ENCODE results near the gene HAPLN1. TPM values are rescaled to one million over a fixed set of nuclear protein-coding genes. Genes with fewer than 3 reads are reported as not detected.

Gene HAPLN1
- total RNA-seq, 2 donors from 2014 or later: 3.8 to 5.9 TPM

- H3K4me1 ChIP-seq: no peaks in the 10 kb centered on the region
- intact Hi-C loops (cut with DNase I): loop anchor here (5.0 to 10.0 kb wide), 2 partner anchors 734 to 1326 kb away; no protein-coding TSS in a partner anchor
- DNase-seq: peak; percentile 64
These were observed 2.3 kb downstream of the HAPLN1 start for GRCh38 chr5:83718195-83718825.

DNA sequence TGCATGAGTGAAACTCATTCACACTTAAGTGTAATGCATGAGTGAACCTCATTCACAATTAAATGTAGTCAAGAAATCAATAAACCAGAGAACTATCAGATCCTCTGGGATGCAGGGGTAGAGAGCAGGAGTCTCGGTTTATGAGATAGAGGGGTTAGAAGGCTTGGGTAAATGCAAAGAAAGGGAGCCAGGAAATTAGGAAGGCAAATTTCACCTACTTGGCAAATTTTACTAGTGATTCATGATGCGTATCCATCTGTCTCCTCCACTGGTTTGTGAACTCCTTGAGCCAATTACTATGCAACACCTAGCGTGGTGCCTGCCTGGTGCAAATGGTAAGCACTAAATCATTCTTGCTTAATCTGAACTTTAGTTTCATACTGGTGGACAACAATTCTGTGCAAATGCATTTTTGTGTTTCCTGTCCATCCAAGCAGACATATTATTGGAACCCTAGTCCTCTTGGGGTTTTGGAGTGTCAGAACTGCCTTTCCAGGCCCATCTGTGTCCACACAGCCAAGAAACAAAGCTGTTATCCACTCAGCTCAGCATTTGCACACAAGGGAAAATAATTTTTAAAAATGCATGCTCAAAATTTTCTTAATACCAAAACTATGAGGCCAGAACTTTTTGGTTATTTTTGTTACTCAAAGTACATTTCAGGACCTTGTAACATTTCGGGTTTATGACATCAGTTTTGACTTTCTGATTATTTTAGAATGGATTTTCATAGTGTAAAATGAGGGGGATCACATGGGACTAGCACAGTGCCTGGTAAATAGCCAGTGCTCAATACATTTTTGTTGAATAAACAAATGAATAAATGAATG lies 5.2 kb downstream of the HAPLN1 start:
- TF ChIP-seq, protein P1, sequence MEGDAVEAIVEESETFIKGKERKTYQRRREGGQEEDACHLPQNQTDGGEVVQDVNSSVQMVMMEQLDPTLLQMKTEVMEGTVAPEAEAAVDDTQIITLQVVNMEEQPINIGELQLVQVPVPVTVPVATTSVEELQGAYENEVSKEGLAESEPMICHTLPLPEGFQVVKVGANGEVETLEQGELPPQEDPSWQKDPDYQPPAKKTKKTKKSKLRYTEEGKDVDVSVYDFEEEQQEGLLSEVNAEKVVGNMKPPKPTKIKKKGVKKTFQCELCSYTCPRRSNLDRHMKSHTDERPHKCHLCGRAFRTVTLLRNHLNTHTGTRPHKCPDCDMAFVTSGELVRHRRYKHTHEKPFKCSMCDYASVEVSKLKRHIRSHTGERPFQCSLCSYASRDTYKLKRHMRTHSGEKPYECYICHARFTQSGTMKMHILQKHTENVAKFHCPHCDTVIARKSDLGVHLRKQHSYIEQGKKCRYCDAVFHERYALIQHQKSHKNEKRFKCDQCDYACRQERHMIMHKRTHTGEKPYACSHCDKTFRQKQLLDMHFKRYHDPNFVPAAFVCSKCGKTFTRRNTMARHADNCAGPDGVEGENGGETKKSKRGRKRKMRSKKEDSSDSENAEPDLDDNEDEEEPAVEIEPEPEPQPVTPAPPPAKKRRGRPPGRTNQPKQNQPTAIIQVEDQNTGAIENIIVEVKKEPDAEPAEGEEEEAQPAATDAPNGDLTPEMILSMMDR (IDR thresholded peaks at IDR 0.05): no peak
- Histone ChIP-seq H3K4me1 (no peaks in the 10 kb centered on the region), H3K9ac (ENCODE audit: low read depth in 2 of 2, low read length in 2 of 2) (no peak overlapping the region), H3K36me3 (no peaks in the 10 kb centered on the region), H3K27ac (no peak overlapping the region), H3K27me3 (no peaks in the 10 kb centered on the region), H3K9me3 (no peaks in the 10 kb centered on the region), H3K4me3 (no peak overlapping the region)
- no peak for DNase-seq
- intact Hi-C loops (cut with DNase I): loop anchor here (5.0 to 10.0 kb wide), 2 partner anchors 737 to 1329 kb away; no protein-coding TSS in a partner anchor

More at GRCh38 chr5:83718195-83718825, 2.3 kb downstream of the HAPLN1 start:
- Histone ChIP-seq H3K9me3 (no peaks in the 10 kb centered on the region), H3K27me3 (no peaks in the 10 kb centered on the region), H3K9ac (ENCODE audit: low read depth in 2 of 2, low read length in 2 of 2) (no peak overlapping the region), H3K36me3 (no peaks in the 10 kb centered on the region), H3K27ac (no peak overlapping the region), H3K4me3 (no peak overlapping the region)
- TF ChIP-seq, protein P1 (IDR thresholded peaks at IDR 0.05): peak; percentile 75

- no peak for DNase-seq
- TF ChIP-seq, protein P1 (IDR thresholded peaks at IDR 0.05): no peak
- intact Hi-C loops (cut with DNase I): loop anchor here (5.0 to 10.0 kb wide), 2 partner anchors 737 to 1330 kb away; no protein-coding TSS in a partner anchor
- H3K9me3 ChIP-seq: no peaks in the 10 kb centered on the region
- H3K27me3 ChIP-seq: no peaks in the 10 kb centered on the region
- no peak overlapping the region for H3K9ac ChIP-seq (ENCODE audit: low read depth in 2 of 2, low read length in 2 of 2)
- no peak overlapping the region for H3K27ac ChIP-seq
- no peaks in the 10 kb centered on the region for H3K4me1 ChIP-seq
- no peak overlapping the region for H3K4me3 ChIP-seq
- no peaks in the 10 kb centered on the region for H3K36me3 ChIP-seq
These were observed 5.8 kb downstream of the HAPLN1 start for GRCh38 chr5:83714810-83715209.

DNA sequence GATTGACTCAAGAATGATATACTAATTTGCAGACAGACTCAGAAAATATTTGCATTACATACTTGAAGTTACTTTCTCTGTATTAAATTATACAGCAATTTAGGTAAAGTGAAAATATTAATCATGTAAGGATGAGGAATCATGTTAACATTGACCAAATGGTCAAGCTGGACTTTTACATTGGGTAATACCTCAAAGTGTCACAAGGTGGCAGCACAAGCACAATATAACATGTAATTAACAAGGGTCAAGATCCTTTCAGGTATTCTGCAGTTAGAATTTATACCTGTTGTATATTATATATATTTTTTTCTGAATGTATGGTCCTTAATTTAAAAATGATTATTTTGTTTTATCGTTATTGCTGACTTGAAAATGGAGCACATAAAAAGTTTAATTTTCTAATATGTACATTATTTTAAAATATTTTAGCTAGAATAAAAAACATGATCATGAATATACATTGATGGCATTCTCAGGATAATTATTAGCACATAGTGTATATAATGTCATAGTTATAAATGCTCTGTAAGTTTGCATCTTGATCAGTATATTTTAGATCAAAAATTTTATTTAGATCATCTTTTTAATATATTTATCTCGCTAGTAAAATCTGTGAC lies 8.6 kb downstream of the HAPLN1 start:
- no peak overlapping the region for H3K27ac ChIP-seq
- H3K4me1 ChIP-seq: no peaks in the 10 kb centered on the region
- TF ChIP-seq, protein P1 (IDR thresholded peaks at IDR 0.05): peak; percentile 77
- H3K9ac ChIP-seq (ENCODE audit: low read depth in 2 of 2, low read length in 2 of 2): no peak overlapping the region
- peak; percentile 70 for DNase-seq
- no peaks in the 10 kb centered on the region for H3K36me3 ChIP-seq
- H3K4me3 ChIP-seq: no peak overlapping the region
- intact Hi-C loops (cut with DNase I): loop anchor here (10.0 kb wide), 1 partner anchor 1333 kb away; no protein-coding TSS in a partner anchor
- H3K9me3 ChIP-seq: no peaks in the 10 kb centered on the region
- H3K27me3 ChIP-seq: no peaks in the 10 kb centered on the region

DNA sequence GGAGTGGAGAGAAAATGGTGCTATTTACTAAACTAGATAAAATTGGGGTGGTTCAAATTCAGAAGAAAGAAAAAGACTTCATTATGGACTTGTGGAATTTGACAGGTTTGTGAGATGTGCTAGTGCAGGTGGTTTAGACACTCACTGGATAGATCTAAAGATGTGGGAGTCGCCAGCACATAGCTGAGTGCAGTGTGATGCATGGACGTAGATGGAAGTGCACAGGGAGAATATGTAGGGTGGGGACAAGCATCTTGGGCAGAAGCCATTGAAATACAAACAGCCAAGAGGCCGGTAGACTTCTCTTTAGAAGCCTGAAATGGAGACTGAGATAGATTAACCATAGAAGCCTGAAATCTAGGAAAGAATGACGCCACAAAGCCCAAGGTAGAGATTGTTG lies 10.7 kb downstream of the HAPLN1 start:
- Histone ChIP-seq H3K36me3 (no peaks in the 10 kb centered on the region), H3K27ac (no peak overlapping the region), H3K27me3 (no peaks in the 10 kb centered on the region), H3K9ac (ENCODE audit: low read depth in 2 of 2, low read length in 2 of 2) (no peak overlapping the region), H3K4me3 (no peak overlapping the region), H3K4me1 (no peaks in the 10 kb centered on the region), H3K9me3 (no peaks in the 10 kb centered on the region)
- intact Hi-C loops (cut with DNase I): loop anchor here (10.0 kb wide), 1 partner anchor 1335 kb away; no protein-coding TSS in a partner anchor
- TF ChIP-seq, protein P1 (IDR thresholded peaks at IDR 0.05): no peak
- DNase-seq: no peak

Data from colonic mucosa (tissue), 4 donors.